CD4-positive, alpha-beta T cell treated with Interleukin-4 for 4 hours (primary cell): ENCODE results near the gene GLRB.
"Not testable (repeated sequence)": the region's sequence is repeated elsewhere in the genome, so short reads cannot be mapped to it uniquely, and the experiment has no call there.

ENCODE experiments used
- DNase-seq: peaks from one replicate; pipeline ENCODE4 v3.0.0-alpha.2; 2020

Gene GLRB

DNA sequence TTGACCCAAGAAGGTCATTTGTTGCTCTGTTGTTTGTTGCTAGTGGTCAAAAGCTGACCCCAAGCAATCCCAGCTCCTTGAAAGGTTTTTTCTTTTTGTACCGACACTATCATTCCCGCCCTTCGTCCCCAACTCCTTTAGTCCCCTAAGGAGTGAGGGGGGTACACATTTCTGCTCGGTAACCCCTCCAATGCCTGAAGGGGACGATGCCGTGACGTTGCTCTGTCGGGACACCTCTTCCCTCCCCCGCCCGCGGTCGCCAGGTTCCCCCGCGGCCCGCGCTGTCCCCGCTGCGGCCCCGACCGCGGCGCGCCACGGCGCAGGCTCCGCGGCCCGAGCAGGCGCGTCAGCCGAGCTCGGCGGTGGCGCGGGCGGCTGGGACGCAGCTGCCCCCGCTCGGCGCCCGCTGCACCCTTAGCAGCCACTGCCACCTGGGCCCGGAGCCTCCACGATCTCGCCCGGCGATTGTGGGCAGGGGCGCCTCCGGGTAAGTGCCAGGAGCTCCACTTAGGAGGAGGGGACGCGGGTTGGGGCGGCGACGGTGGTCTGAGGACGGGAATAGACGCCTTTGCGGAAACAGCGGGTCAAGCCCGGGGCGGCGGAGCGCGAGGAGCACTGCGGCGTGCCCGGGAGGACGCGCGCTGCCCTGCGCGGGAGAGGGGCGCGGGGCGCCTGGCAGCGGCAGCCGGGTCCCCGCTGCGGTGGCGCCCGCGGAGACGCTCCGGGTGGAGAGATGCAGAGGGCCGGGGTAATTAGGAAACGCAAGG is at the start of gene GLRB:
TSS of gene GLRB (plus strand) at position 340 of the 767 bp plus-strand sequence. CDS start 1,875 bp downstream, outside the sequence.
- no peak for DNase-seq

DNA sequence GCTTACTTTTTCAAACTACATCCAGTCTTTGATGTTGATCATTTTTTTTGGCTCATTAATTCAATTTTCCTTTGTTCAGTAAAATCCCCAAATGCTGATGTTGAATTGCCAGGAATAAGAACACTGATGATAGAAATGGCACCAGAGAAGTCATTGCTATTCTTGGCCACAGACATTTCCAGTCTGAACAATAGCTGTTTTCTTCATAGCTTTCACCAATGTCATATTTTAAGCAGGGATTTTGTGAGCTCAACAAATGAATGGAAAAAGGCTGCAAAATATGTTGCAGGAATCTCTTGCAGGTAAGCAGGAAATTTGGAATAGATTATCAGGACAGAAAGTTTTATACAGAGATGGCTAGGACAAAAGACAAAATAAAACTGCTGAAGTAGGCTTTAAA is 40.5 kb upstream of the GLRB start:
- DNase-seq, result no peak

DNA sequence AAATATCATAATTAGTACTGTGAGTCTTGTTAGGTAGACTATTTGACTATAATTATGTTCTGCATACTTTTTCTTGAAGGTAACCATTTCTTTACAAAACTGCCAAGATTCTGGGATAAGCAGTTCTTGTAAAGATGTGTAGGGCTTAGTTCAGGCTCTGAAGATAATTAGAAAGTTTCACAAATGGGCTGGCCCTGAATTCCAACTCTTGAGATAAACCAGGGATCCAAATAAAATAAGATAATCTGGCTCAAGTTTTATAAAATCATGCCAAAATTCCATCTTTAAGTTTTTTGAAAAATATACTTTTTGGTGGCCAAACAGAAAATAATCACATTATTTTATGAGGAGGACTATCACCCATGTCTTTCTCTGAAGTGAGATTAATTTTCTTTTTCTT is 35.5 kb upstream of the GLRB start:
- DNase-seq, result no peak

DNA sequence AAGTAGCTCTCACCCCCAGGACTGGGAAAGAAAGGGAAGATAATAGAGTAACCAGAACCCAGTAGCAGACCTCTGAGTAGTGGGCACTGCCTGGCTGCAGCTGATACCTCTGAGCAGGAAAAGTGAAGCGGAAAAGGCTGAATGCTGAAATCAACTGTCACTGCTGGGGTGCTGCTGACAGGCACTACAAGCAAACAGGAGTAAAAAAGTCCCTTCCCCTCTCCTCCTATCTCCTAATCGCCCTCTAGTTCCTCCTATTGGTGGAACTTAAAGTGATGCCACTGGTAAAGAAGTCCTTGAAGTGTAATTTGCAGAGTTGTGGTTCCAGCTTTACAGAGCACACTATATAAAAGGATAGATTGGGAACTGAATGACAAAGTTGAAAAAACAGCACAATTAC is 32.8 kb upstream of the GLRB start:
- DNase-seq, result no peak

DNA sequence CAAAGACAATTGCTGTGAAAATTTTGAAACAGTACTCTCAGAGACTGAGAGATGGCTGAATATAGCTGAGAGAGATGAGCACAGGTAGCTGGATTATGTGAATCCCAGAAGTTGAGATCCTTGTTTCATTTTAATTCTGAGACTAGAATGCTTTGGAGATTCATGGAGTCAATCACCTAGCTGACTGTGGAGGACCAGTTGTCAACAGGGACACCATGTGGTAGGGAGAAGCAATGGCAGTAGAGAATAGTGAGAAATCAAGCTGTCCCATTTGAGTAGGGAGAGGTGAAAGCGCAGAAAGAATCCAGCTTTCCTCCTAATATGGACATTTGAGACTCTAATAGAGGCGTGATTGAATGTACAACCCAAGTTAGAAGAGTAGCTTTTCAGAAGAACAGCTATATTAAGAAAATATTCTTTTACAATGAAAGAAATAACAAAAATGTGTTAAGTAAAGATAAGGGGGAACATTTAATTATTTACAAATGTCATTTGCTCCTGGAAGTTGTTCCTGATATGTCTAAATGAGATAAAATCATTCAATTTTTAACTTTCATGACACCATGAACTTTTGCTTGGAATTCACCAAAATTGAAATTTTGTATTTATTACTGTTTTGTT is 30.3 kb upstream of the GLRB start:
- no peak for DNase-seq

DNA sequence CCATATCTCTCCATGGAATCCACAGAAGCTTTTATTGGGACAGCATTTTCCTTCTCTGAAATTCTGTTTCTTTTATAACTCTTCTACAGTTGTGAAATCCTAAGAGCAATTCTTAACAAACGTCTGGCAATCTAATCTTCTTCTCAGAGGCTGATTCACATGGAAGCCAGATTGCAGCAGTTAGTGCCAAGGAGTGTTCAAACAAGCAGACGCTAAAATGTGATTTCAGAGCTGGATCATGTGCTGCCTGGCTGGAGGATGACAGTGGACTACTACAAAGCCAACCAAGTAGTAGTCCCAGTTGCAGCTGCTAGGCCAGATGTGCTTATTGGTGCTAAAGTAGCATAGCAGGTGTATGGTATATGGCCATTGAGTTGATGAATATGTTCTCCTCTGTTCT is 27.7 kb upstream of the GLRB start:
- DNase-seq, result no peak

DNA sequence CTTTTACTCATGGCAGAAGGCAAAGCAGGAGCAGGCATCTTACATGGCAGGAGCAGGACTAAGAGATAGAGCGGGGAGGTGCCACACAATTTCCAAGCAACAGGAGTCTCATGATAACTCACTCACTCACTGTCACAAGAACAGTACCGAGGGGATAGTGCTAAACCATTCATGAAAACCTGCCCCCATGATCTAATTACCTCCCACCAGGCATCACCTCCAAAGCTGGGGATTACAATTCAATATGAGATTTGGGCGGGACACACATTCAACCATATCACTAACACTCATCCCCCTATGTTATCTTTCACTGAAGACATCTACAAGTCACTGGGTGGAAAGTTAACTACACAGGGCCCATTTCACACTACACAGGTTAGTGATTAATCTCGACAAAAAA is 25.4 kb upstream of the GLRB start:
- DNase-seq, result no peak

DNA sequence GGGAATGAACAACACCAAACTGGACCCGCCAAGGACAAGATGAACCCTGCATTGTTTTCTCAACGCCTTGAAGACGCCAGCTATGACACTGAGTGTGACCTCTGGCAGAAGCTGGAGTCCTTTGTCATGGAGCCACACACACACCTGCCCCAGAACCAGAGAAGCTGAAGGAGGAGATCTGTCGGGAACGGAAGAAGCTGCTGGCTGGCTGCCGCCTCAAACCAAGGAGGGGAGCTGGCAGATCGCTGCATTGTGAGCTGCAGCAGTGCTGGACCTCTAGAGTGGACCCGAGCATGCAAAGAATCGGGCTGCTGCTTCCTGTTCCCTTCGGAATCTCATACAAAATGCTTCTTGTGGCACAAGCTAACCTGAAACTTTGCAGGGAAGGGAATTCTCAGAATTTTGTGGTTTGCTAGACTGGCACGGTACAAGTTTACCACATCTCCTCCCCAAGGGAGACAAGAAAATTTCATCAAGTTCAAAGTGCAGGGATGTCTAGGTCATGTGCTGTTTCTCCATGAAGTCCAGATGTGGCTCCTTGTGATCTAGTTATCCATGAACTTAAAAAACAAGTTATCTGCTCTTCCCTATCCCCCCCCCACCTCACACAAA is 23.4 kb upstream of the GLRB start:
- DNase-seq, result no peak

DNA sequence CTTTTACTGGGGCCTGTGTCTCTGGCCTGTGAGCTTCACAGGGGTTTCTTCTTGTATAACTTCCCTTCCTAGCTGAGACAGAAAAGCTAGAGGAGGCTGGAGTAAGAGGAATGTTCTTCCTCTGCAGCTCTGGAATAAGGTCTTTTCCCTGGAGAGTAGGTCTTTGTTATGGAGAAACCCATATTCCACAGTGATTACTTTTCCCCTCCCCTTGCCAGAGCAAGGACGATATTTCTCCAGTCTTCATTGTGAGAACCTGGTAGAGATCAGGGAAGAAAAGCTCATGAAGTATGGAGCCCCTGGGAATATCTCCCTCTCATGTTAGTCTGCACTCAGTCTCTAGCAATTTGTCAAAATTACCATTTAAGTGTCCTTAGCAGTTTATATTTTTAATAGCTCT is 18.7 kb upstream of the GLRB start:
- DNase-seq, result no peak

DNA sequence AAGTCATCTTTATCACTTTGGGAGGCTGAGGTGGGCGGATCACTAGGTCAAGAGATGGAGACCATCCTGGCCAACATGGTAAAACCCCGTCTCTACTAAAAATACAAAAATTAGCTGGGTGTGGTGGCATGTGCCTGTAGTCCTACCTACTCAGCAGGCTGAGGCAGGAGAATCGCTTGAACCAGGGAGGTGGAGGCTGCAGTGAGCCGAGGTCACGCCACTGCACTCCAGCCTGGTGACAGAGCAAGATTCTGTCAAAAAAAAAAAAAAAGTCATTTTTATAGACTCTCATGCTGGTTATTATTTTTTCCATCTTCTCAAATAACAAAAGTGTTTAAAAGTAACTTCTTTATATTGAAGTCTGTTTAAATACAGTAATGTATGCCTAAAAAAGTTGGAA is 17.1 kb upstream of the GLRB start:
- DNase-seq, result not testable (repeated sequence)

DNA sequence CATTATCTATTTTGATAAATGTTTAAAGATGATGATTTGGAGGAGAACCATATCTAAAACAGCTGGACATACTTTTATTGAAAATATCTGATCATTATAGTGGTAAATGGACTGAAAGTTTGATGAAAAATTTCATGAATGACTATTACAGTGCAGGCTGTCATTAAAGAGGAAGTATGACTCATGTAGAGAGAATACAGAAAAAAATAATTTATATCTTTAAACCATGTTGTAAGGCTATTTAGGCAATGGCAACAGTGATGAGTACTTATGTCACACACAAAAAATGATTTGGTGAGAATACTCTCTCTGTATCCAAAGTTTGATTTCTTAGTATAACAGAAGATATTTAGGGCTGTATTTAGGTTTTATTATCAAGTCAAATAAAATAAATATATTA is 3.9 kb upstream of the GLRB start:
- no peak for DNase-seq

DNA sequence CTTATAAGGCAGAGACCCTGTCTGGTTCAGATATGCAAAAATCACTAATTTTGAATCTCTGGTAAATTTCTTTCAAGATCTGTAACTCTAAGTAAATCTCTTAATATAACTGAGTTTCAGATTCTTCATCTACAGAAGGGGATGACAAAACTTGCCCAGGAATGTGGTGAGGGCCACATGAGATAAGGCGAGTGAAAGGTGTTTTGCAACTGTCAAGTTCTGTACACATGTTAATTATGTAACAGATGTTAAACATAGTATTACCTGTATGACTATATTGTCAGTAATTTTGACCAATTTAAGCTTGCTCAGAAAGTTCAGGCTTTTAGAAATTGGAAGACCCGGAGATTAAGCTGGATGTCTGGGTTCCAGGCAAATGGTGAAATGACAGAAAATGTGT is 549 bp upstream of the GLRB start:
- DNase-seq, result no peak

DNA sequence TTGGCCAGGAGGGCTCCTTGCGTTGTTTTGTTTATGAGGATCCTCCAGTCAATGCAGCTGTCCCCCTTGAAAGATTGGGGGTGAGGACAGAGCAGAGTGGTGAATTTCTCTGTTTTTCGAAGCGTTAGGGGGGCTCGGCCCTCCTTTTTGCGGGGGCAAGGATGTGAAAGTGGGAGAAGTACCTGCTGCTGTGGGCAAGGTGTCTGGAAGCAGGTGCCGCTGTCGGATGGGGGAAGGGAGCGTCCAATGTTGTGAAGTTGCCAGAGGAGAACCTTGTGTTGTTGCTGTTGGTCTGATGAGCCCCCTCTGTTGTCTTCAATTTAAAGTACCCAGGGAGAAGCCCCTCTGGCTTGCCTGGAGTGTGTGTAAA is 613 bp downstream of the GLRB start:
- no peak for DNase-seq

DNA sequence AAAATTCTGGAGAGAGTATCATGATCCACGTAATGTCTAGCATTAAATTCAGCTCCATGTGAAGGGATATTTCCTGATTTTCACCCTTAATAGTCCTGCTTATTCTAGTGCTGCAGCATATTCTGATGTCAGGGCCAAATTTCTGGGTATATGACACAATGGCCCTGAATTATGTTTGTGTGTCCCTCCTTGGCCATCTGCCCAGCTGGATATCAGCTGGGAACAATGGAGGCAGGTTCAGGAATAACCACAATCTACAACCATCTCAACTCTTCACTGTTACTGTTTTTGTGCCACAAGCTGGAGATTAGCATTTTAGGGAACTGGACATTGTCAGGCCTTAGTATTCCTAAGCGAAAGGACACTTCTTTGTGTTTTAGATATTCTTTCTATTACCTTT is 3.5 kb downstream of the GLRB start:
- DNase-seq, result no peak

DNA sequence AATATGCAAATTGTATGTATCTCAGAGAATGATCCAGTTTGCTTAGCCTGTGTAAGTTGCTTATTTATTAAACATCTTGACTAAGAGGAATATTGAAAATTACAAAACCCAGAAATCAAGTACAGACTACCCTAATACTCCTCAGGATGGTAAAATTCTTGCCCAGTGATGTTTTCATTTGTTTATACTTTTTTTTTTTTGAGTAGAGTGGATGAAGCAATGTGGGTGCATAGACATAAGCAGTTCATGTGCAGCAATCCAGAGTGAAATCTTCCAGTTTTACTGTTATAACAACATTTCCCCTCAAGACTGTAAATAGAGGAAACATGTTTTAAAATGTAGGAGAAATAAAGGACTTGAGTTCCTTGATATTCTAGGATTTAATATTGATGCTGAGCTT is 4.7 kb downstream of the GLRB start:
- no peak for DNase-seq

DNA sequence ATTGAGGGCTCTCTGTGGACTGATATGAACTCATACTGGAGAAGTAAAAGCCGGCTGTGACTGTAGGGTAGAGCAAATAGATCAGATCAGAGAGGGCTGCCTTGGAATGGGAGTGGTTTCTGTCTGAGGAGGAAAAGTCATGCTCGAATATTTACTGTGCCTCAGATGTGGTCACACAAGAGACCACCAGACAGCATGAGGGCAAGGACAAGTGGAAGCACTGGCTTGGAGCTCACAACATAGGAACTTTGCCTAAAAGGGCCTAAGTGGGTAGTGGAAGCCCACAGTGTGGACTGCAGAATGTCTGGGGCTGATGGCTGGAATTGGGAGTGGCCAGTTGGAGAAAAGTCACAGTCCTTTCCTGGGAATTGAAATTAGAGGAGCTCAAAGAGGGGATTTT is 19.8 kb downstream of the GLRB start:
- DNase-seq, result no peak

DNA sequence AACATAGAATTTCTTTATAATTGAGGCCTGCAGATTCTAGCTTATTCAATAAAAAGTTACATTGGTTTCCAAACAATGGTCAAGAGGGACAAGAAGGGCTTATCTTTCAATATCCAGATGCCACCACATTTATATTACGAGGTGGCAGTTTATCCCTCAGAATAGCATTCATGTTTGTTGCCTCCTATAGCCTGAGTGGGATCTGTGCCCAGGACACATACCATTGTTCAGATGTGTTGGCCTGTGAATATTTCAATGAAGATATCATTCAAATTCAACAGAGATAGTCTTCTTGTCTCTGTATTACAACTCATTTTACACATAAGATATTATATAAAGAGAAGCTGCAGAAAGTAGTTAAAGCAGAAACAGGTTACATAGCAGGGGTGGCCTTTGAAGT is 20.5 kb downstream of the GLRB start:
- no peak for DNase-seq

DNA sequence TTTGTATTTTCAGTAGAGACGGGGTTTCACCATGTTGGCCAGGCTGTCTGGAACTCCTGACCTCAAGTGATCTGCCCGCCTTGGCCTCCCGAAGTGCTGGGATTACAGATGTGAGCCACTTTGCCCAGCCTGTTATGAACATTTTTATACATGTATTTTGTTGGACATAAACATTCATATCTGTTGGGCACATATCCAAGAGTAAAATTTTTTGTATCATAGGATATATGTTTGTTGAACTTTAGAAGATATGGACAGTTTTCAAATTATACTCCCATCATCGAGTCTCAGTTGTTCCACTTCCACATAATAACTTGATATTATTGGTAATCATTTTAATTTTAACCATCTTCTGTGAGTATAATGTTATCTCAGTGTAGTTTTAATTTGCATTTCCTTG is 23.6 kb downstream of the GLRB start:
- no peak for DNase-seq

DNA sequence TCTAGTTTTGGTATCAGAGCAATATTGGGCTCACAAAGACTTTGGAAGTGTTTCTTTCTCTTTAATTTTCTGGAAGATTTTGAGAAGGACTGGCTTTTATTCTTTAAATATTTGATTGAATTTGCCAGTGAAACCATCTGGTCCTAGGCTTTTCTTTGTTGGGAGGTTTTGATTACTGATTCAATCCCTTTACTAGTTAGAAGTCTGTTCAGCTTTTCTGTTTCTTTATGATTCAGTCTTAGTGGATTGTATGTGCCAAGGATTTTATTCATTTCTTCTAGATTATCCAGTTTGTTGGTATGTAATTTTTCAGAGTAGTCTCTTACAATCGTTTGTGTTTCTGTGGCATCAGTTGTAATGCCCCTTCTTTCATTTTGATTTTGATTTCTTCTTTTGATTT is 28.6 kb downstream of the GLRB start:
- DNase-seq, result no peak

DNA sequence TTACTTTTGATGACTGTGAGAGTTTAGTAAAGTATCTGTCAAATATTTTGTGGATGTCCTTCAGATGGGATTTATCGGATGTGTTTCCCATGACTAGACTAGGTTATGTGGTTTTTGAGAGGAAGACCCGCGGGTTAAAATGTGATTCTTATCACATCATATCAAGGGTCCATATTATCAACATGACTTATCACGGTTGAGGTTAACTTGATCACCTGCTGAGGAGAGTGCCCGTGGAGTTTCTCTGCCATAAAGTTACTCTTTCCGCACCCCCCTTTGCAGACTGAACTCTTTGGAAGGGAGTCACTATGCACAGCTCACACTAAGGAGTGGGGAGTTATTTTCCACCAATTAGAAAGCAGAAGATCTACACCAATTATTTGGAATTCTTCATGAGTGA is 38.7 kb downstream of the GLRB start:
- DNase-seq, result no peak

DNA sequence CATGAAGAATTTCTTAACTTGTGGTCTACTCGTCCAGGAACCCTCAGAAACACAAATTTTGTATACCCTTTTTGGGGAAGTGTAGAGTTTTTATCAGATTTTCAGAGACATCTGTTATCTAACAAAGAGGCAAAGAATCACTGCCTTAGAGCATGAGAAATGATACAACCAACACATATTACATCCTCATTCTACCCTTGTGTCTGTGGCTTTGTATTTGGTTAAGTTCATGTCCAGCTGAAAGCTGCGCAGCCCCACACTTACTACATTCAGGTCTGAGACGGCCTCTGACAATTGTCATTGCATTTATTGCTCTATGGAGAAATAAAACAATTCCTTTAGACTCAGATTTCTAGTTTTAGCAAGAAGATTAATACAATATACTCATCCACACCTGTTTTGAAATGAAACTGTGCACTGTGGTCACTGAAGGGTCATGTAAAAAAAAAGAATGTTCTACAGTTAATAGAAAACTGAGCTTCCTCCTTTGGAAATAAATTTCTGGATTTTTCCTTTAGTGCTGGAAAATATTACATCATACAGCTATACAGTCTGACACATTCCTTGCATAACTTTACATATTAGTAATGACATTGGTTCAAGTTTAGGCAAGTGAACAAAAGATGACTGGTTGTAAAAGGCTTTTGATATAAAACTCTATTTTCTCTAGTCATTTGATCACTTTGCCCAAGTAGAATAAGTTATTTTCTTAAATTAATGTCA is 39.8 kb downstream of the GLRB start:
- DNase-seq, result no peak

DNA sequence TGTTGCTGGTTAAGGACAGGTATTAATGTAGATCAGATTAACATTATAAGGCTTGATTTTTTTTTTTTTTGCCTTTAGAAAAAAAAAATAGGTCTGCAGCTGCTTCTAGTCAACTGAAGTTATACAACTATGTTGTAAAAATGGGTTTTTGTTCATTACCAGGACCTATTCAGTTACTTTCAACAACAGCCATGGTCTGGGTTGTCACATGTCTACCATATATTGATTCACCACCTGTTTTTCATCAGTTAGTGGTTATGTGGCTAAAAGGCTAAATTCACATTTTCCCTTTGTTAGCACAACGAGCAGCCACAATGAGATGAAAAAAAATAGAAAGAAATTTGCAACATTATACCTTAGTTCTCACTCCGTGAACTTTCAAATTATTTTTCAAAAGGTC is 45.5 kb downstream of the GLRB start:
- DNase-seq, result no peak

DNA sequence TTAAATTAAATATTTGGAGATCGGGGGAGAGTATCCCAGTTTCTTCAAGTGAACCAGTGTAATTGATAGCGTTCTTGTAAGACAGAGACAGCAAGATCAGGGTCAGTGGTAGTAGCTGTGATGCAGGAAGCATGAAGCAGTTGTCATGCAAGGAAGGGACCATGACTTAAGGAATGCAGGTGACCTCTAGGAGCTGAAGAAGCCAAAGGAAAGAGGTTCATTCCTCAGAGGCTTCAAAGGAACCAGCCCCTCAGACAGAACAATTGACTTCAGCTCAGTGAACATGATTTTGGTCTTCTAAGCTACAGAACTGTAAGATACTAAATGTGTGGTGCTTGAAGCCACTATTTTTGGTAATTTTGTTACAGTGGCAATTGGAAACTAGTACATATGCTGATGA is 51.6 kb downstream of the GLRB start:
- DNase-seq, result no peak

DNA sequence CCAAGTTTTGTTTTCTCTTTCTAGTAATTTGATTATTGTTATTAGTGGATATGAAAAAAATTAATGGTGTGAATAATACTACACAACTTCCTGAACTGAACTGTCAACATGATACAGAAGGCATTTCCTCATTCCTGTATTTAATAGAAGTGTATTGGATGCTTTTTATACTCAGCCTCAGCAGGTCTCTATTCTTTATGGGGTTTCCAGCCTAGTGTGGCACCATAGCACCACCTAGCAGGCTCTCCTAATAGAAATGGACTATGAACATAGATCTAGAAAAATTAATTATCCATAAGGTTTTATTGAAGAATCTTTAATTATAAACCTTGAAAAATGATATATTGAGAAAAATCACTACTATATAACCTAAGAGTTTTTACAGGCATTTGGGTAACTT is 52.4 kb downstream of the GLRB start:
- no peak for DNase-seq
